Activated T-helper 17 cell treated with anti-CD3 and anti-CD28 coated beads, Interleukin-2, amount 50 U/mL, for 72 hours (primary cell): Measurements from ENCODE around the gene YDJC. TPM values are rescaled to one million over a fixed set of nuclear protein-coding genes. Genes with fewer than 3 reads are reported as not detected.
A peak's percentile ranks its signal among the peaks of the same experiment; 100 is the strongest.
"Not testable (repeated sequence)": the region's sequence is repeated elsewhere in the genome, so short reads cannot be mapped to it uniquely, and the experiment has no call there.

Experiments
- ATAC-seq: fragments of 150-1000 bp; cut with Tn5 transposase; replicated peaks from 2 replicates; pipeline ENCODE4 v1.10.0; 2021; ENCODE audit warnings: mild to moderate bottlenecking, moderate library complexity
- H3K27ac Mint-ChIP-seq: one replicate; pipeline ENCODE4 v1.8.0; 2022; ENCODE audit warnings: mixed read lengths
- H3K27me3 Mint-ChIP-seq: one replicate; pipeline ENCODE4 v1.8.0; 2022; ENCODE audit warnings: mixed read lengths
- H3K36me3 Mint-ChIP-seq: one replicate; pipeline ENCODE4 v1.8.0; 2022; ENCODE audit warnings: low read depth, mild to moderate bottlenecking, mixed read lengths
- H3K4me1 Mint-ChIP-seq: one replicate; pipeline ENCODE4 v1.8.0; 2022; ENCODE audit warnings: mixed read lengths
- H3K4me3 Mint-ChIP-seq: one replicate; pipeline ENCODE4 v1.8.0; 2022; ENCODE audit warnings: mild to moderate bottlenecking, mixed read lengths
- H3K9me3 Mint-ChIP-seq: one replicate; pipeline ENCODE4 v1.8.0; 2022; ENCODE audit warnings: mixed read lengths
- total RNA-seq, 2 donors: library from RNA; stranded (reverse); gene quantifications; one replicate each; pipeline ENCODE4 v1.2.3, GENCODE V29; 2022

YDJC gene
- total RNA-seq, 2 donors from 2014 or later = 28.9 to 56.6 TPM

DNA sequence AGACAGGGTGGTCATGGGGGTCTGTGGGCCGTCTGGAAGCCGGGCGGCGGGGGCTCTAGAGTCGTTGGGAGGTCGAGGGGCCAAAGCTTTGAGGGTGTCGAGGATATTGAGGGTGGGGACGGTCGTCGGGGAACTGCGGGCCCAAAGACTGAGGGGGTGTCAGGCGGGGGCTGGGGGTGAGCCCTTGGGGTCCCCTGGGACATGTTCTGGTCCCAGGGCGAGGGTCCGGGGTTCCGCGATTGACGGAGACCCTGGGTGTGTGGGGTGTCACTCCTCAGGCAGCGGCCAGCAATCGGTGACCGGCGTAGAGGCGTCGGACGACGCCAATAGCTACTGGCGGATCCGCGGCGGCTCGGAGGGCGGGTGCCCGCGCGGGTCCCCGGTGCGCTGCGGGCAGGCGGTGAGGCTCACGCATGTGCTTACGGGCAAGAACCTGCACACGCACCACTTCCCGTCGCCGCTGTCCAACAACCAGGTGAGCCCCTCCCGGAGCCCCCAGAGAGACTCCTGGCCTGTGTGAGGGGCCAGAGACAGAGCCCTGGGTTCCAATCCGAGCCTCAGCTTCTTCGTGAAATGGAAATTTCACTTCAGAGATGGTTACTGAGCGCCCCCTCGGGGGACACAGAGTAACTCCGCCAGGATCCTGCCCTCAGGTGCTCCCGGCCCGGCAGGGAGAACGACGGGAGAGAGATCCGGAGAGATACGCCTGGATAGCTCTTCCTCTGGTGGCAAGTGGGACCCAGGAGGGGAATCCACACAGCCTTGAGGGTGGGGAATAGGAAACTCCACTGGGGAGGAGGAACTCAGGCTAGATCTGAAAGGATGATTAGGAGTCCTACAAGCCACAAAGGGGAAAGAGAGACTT, 13.0 kb upstream of the YDJC start:
- Mint-ChIP-seq H3K9me3 (no peaks in the 10 kb centered on the region), H3K4me1 (peaks cover 22% of the 10 kb centered on the region), H3K4me3 (peak overlapping the region; percentile 81), H3K27me3 (no peaks in the 10 kb centered on the region), H3K27ac (peak overlapping the region; percentile 63), H3K36me3 (peaks cover 41% of the 10 kb centered on the region)
- ATAC-seq = no peak

- H3K4me1 Mint-ChIP-seq = peaks cover 22% of the 10 kb centered on the region
- H3K4me3 Mint-ChIP-seq = peak within 1 kb of the TSS; percentile 81
- peak; percentile 99 for ATAC-seq
- H3K36me3 Mint-ChIP-seq = peaks cover 40% of the 10 kb centered on the region
- no peaks in the 10 kb centered on the region for H3K9me3 Mint-ChIP-seq
- no peaks in the 10 kb centered on the region for H3K27me3 Mint-ChIP-seq
- H3K27ac Mint-ChIP-seq = peak within 1 kb of the TSS; percentile 63
Measured at GRCh38 chr22:21641789-21642583, 12.2 kb upstream of the YDJC start, which contains the start of gene SDF2L1. SDF2L1 (plus strand) TSS chr22:21642302; CDS start chr22:21642337, 35 bp downstream.

DNA sequence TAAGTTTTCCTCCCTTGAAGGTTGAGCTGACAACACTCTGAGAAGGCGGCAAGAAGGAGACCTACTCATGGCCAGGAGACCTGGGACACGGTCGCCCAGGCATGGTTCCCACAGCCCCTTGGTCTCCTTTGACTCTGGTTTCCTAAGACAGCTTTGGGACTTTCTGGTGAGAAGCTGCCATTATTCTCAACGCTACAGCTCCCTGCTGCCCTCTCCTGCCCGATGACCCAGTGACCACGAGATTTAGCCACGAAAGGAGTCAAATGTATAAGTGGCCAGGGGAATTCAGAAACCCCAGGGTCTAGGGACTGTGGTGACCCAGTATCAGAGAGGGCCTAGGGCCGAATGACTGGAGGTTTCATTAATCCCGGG, 11.6 kb upstream of the YDJC start:
- Mint-ChIP-seq H3K9me3 (no peaks in the 10 kb centered on the region), H3K36me3 (peaks cover 34% of the 10 kb centered on the region), H3K27me3 (no peaks in the 10 kb centered on the region), H3K4me3 (peak overlapping the region; percentile 81), H3K27ac (peak overlapping the region; percentile 63), H3K4me1 (peaks cover 22% of the 10 kb centered on the region)
- no peak for ATAC-seq

GRCh38 chr22:21640810-21641209, 11.0 kb upstream of the YDJC start:
- Mint-ChIP-seq H3K27me3 (no peaks in the 10 kb centered on the region), H3K9me3 (no peaks in the 10 kb centered on the region), H3K27ac (no peak overlapping the region), H3K4me3 (peak overlapping the region; percentile 81), H3K36me3 (peaks cover 28% of the 10 kb centered on the region), H3K4me1 (peaks cover 22% of the 10 kb centered on the region)
- no peak for ATAC-seq

DNA sequence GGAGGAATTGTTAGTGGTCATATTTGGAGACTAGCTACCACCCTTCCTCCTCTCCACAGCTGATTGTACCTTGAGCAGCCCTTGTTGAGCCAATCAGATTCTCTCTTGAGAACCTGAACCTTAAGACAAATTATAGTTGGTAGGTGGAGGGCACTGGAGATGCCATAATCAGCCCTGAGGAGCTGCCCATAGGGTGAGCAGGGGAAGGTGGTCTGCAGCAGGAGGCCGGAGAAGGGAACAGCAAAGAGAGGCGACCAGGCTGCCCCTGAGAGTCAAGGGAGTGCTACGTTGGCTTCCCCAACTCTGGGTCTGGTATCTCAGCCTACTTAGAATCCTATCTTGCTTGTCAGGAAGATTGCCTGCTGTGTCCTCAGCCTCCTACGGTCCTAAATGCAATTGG, 9.5 kb upstream of the YDJC start:
- H3K9me3 Mint-ChIP-seq = no peaks in the 10 kb centered on the region
- ATAC-seq = no peak
- no peaks in the 10 kb centered on the region for H3K27me3 Mint-ChIP-seq
- H3K4me1 Mint-ChIP-seq = peaks cover 22% of the 10 kb centered on the region
- peaks cover 15% of the 10 kb centered on the region for H3K36me3 Mint-ChIP-seq
- H3K27ac Mint-ChIP-seq = no peak overlapping the region
- no peak overlapping the region for H3K4me3 Mint-ChIP-seq

DNA sequence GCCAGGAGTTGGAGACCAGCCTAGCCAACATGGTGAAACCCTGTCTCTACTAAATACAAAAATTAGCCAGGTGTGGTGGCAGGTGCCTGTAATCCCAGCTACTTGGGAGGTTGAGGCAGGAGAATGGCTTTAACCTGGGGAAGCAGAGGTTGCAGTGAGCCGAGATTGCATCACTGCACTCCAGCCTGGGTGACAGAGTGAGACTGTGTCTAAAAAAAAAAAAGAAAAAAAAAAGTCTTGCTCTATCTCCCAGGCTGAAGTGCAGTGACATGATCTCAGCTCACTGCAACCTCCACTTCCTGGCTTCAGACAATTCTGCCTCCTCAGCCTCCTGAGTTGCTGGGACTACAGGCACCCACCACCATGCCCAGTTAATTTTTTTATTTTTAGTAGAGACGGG, 7.6 kb upstream of the YDJC start:
- H3K36me3 Mint-ChIP-seq, ATAC-seq, H3K27ac Mint-ChIP-seq, H3K4me3 Mint-ChIP-seq, H3K9me3 Mint-ChIP-seq, H3K27me3 Mint-ChIP-seq: not testable (repeated sequence)
- H3K4me1 Mint-ChIP-seq = peaks cover 15% of the 10 kb centered on the region

- Mint-ChIP-seq H3K4me1 (peaks cover 11% of the 10 kb centered on the region), H3K4me3 (no peak overlapping the region), H3K9me3 (no peaks in the 10 kb centered on the region), H3K36me3 (no peaks in the 10 kb centered on the region), H3K27me3 (no peaks in the 10 kb centered on the region), H3K27ac (no peak overlapping the region)
- ATAC-seq = no peak
Measured at GRCh38 chr22:21636629-21637218, 6.9 kb upstream of the YDJC start.

- no peaks in the 10 kb centered on the region for H3K9me3 Mint-ChIP-seq
- H3K27ac Mint-ChIP-seq = no peak overlapping the region
- no peaks in the 10 kb centered on the region for H3K27me3 Mint-ChIP-seq
- H3K4me1 Mint-ChIP-seq = peaks cover 5% of the 10 kb centered on the region
- no peaks in the 10 kb centered on the region for H3K36me3 Mint-ChIP-seq
- no peak for ATAC-seq
- no peak overlapping the region for H3K4me3 Mint-ChIP-seq
Measured at GRCh38 chr22:21635771-21636510, 6.1 kb upstream of the YDJC start.

DNA sequence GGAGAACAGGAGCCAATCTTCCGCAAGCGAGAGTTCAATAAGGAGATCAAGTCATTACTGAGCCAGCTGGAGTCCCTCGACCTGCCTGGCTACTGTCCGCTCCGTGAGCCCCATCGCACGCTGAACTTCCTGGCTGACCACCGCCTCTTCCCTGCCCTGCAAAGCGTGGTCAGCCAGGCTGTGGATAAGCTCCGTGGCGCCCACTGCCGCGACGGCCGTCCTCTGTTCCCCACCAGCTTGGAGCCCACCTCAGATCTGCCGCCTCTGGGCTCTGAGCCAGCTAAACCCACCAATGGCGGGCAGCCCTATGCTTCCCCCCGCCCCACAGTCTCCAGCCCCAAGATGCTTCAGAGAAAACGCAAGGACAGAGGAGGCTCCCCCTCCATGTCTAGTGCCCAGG, 5.0 kb upstream of the YDJC start:
- Mint-ChIP-seq H3K9me3 (no peaks in the 10 kb centered on the region), H3K36me3 (no peaks in the 10 kb centered on the region), H3K4me1 (peaks cover 4% of the 10 kb centered on the region), H3K4me3 (no peak overlapping the region), H3K27me3 (no peaks in the 10 kb centered on the region), H3K27ac (no peak overlapping the region)
- ATAC-seq = no peak

DNA sequence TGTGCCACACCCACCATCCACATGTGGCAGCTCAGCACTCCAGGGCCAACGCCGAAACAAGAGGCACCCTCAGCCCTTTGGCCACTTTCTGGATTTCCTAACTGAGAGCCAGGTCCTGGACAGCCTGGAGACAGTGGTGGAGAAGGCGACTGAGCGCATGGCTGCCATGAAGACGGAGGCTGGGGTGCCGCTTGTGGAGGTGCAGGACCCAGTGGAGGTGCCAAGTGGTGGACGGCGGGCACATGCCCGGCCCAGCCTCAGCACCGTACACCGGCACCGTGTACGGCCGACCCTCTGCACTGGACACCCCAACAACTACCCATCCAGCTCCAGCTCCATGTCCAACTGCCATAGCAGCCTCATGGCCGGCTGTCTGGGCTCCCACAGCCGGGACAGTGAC, 4.3 kb upstream of the YDJC start:
- no peak overlapping the region for H3K4me3 Mint-ChIP-seq
- no peak for ATAC-seq
- H3K9me3 Mint-ChIP-seq = no peaks in the 10 kb centered on the region

DNA sequence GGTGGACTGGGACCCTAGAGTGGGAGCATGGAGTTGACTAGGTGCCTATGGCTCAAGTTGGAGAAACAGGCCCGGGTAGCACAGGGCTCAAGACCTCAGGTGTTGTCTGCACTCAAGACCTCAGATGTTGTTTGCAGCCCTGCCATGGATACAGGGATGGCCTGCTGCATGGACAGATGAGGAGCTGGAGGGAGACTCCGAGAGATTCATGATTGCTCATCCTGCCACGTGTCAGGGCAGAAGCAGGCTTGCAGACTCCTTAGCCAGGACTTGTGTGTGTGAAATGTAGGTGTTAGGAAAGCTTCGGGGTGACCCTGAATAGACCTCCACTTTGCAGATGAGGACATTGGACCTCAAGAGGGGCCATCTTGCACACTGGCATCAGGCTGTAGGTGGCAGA, 3.7 kb upstream of the YDJC start:
- Mint-ChIP-seq H3K27me3 (no peaks in the 10 kb centered on the region), H3K9me3 (no peaks in the 10 kb centered on the region), H3K36me3 (peaks cover 7% of the 10 kb centered on the region), H3K27ac (no peak overlapping the region), H3K4me3 (no peak overlapping the region), H3K4me1 (peaks cover 5% of the 10 kb centered on the region)
- ATAC-seq = no peak

More for the DNA sequence above, 4.3 kb upstream of the YDJC start:
- Mint-ChIP-seq H3K4me1 (peaks cover 4% of the 10 kb centered on the region), H3K27me3 (no peaks in the 10 kb centered on the region), H3K27ac (no peak overlapping the region), H3K36me3 (peaks cover 4% of the 10 kb centered on the region)

DNA sequence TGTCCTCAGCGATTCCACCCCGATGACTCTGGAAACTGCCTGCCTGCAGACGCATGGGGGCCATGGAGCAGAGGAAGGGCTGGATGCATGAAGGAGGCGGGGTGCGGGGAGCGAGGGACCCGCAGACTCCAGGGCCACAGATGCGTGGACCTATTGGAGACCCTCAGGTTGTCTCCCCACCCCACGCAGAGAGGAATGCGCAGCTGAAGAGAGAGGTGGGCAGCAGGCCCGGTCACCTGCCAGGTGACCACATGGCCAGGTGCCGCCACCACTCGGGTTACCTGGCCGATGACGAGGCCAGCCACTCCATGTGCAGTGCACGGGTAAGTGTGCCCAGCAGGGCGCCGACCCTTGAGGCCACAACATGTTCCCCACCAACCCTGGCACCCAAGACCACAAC, 3.1 kb upstream of the YDJC start:
- peaks cover 12% of the 10 kb centered on the region for H3K36me3 Mint-ChIP-seq
- ATAC-seq = no peak
- peaks cover 10% of the 10 kb centered on the region for H3K4me1 Mint-ChIP-seq
- H3K4me3 Mint-ChIP-seq = peak overlapping the region; percentile 39
- no peak overlapping the region for H3K27ac Mint-ChIP-seq
- no peaks in the 10 kb centered on the region for H3K9me3 Mint-ChIP-seq
- no peaks in the 10 kb centered on the region for H3K27me3 Mint-ChIP-seq

GRCh38 chr22:21632237-21632895, 2.5 kb upstream of the YDJC start, which contains the start of gene CCDC116:
CCDC116 (plus strand) TSS chr22:21632760; CDS start chr22:21633182, 422 bp downstream.
- H3K27ac Mint-ChIP-seq = no peak within 1 kb of the TSS
- H3K4me3 Mint-ChIP-seq = peak within 1 kb of the TSS; percentile 39
- ATAC-seq = peak; percentile 59
- no peaks in the 10 kb centered on the region for H3K27me3 Mint-ChIP-seq
- H3K4me1 Mint-ChIP-seq = peaks cover 12% of the 10 kb centered on the region
- H3K9me3 Mint-ChIP-seq = no peaks in the 10 kb centered on the region
- H3K36me3 Mint-ChIP-seq = peaks cover 18% of the 10 kb centered on the region
